Measurements from ENCODE around the gene OR6S1.
A peak's percentile ranks its signal among the peaks of the same experiment; 100 is the strongest.

Gene OR6S1

GRCh38 chr14:20610002-20610765 lies 31.3 kb downstream of the OR6S1 start (continued):
- TF ChIP-seq ZNF76 (tag by site-specific recombination; IDR thresholded peaks at IDR 0.05; ENCODE audit: borderline replicate concordance, low read depth) (peak; percentile 62), WT1 (tag by site-specific recombination; IDR thresholded peaks at IDR 0.05) (no peak), ZNF121 (tag by site-specific recombination; IDR thresholded peaks at IDR 0.05) (no peak), GLI2 (tag by site-specific recombination; IDR thresholded peaks at IDR 0.05; ENCODE audit: borderline replicate concordance, low read depth) (no peak), ZNF529 (tag by site-specific recombination; IDR thresholded peaks at IDR 0.05; ENCODE audit: insufficient replicate concordance) (no peak), SP2 (tag by site-specific recombination; IDR thresholded peaks at IDR 0.05) (no peak), INSM2 (tag by site-specific recombination; IDR thresholded peaks at IDR 0.05) (0 out of 2 replicates have a peak, but pooled peaks have one; percentile 56), KLF8 (tag by site-specific recombination; IDR thresholded peaks at IDR 0.05) (peak; percentile 88), ZNF596 (tag by site-specific recombination; IDR thresholded peaks at IDR 0.05) (no peak; the same call in 1 of the 2 replicates), SP3 (tag by site-specific recombination; IDR thresholded peaks at IDR 0.05) (peak; percentile 40; the same call in 1 of the 2 replicates), ZSCAN16 (tag by site-specific recombination; IDR thresholded peaks at IDR 0.05) (no peak), MEIS1 (CRISPR knock-in tag; IDR thresholded peaks at IDR 0.05; ENCODE audit: borderline replicate concordance) (no peak), ZNF792 (tag by site-specific recombination; IDR thresholded peaks at IDR 0.05) (no peak), ZNF600 (tag by site-specific recombination; IDR thresholded peaks at IDR 0.05) (no peak), ZNF768 (tag by site-specific recombination; IDR thresholded peaks at IDR 0.05) (no peak), ZNF521 (tag by site-specific recombination; IDR thresholded peaks at IDR 0.05) (no peak), ZNF701 (tag by site-specific recombination; IDR thresholded peaks at IDR 0.05) (no peak), ZBTB17 (tag by site-specific recombination; IDR thresholded peaks at IDR 0.05) (peak; percentile 68; the same call in 1 of the 2 replicates), ZNF169 (tag by site-specific recombination; IDR thresholded peaks at IDR 0.05) (no peak), ZNF664 (tag by site-specific recombination; IDR thresholded peaks at IDR 0.05) (no peak), ZNF37A (tag by site-specific recombination; IDR thresholded peaks at IDR 0.05) (0 out of 2 replicates have a peak, but pooled peaks have one; percentile 45), ZNF221 (tag by site-specific recombination; IDR thresholded peaks at IDR 0.05; ENCODE audit: borderline replicate concordance) (no peak), ZNF214 (tag by site-specific recombination; IDR thresholded peaks at IDR 0.05; ENCODE audit: borderline replicate concordance) (no peak), ZBTB11 (tag by site-specific recombination; conservative IDR thresholded peaks at IDR 0.05; ENCODE audit: low read depth) (peak; percentile 10; the same call in 1 of the 2 replicates), ZNF785 (tag by site-specific recombination; IDR thresholded peaks at IDR 0.05) (no peak; the same call in 1 of the 2 replicates), ZNF585B (tag by site-specific recombination; IDR thresholded peaks at IDR 0.05) (no peak), ZNF544 (tag by site-specific recombination; IDR thresholded peaks at IDR 0.05) (no peak), ZIC2 (tag by site-specific recombination; IDR thresholded peaks at IDR 0.05) (no peak)
- TF ChIP-seq, protein P1, sequence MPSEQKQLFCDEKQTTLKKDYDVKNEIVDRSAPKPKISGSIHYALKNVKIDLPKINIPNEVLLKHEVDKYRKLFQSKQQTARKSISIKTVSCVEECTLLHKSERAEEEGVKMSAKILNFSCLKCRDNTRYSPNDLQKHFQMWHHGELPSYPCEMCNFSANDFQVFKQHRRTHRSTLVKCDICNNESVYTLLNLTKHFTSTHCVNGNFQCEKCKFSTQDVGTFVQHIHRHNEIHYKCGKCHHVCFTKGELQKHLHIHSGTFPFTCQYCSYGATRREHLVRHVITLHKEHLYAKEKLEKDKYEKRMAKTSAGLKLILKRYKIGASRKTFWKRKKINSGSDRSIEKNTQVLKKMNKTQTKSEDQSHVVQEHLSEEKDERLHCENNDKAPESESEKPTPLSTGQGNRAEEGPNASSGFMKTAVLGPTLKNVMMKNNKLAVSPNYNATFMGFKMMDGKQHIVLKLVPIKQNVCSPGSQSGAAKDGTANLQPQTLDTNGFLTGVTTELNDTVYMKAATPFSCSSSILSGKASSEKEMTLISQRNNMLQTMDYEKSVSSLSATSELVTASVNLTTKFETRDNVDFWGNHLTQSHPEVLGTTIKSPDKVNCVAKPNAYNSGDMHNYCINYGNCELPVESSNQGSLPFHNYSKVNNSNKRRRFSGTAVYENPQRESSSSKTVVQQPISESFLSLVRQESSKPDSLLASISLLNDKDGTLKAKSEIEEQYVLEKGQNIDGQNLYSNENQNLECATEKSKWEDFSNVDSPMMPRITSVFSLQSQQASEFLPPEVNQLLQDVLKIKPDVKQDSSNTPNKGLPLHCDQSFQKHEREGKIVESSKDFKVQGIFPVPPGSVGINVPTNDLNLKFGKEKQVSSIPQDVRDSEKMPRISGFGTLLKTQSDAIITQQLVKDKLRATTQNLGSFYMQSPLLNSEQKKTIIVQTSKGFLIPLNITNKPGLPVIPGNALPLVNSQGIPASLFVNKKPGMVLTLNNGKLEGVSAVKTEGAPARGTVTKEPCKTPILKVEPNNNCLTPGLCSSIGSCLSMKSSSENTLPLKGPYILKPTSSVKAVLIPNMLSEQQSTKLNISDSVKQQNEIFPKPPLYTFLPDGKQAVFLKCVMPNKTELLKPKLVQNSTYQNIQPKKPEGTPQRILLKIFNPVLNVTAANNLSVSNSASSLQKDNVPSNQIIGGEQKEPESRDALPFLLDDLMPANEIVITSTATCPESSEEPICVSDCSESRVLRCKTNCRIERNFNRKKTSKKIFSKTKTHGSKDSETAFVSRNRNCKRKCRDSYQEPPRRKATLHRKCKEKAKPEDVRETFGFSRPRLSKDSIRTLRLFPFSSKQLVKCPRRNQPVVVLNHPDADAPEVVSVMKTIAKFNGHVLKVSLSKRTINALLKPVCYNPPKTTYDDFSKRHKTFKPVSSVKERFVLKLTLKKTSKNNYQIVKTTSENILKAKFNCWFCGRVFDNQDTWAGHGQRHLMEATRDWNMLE (tag by site-specific recombination; conservative IDR thresholded peaks at IDR 0.05; ENCODE audit: low read depth): 0 out of 2 replicates have a peak, but pooled peaks have one; percentile 15
- TF ChIP-seq, protein P2, sequence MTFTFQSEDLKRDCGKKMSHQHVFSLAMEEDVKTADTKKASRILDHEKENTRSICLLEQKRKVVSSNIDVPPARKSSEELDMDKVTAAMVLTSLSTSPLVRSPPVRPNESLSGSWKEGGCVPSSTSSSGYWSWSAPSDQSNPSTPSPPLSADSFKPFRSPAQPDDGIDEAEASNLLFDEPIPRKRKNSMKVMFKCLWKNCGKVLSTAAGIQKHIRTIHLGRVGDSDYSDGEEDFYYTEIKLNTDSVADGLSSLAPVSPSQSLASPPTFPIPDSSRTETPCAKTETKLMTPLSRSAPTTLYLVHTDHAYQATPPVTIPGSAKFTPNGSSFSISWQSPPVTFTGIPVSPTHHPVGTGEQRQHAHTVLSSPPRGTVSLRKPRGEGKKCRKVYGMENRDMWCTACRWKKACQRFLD (tag by site-specific recombination; IDR thresholded peaks at IDR 0.05): no peak

Measured in HEK293 (cell line).